Left forelimb (tissue), 1 donor: ENCODE measurements around the gene QARS1.

Experiments used
- DNase-seq: peaks from one replicate; pipeline ENCODE4 v3.0.0-alpha.2; 2018; ENCODE audit warnings: low spot score

QARS1 gene

GRCh38 chr3:49104427-49105291 is at the start of gene QARS1:
QARS1 (minus strand) TSS chr3:49104757; CDS start chr3:49104733, 24 bp downstream.
- DNase-seq: peak; percentile 93

GRCh38 chr3:49153349-49153912 is 48.9 kb upstream of the QARS1 start:
- DNase-seq: no peak

- no peak for DNase-seq
Measured at GRCh38 chr3:49151610-49152009, 47.1 kb upstream of the QARS1 start.

GRCh38 chr3:49148159-49148558 is 43.6 kb upstream of the QARS1 start:
- DNase-seq: no peak

- no peak for DNase-seq
Measured at GRCh38 chr3:49140080-49140479, 35.5 kb upstream of the QARS1 start.

- DNase-seq: no peak
Measured at GRCh38 chr3:49135499-49135898, 30.9 kb upstream of the QARS1 start.

GRCh38 chr3:49134471-49135265 is 30.1 kb upstream of the QARS1 start:
- no peak for DNase-seq

- DNase-seq: peak; percentile 91
Measured at GRCh38 chr3:49133226-49133951, 28.8 kb upstream of the QARS1 start.

GRCh38 chr3:49132437-49133225 is 28.1 kb upstream of the QARS1 start, which contains the start of gene LAMB2:
LAMB2 (minus strand) TSS chr3:49133050; CDS start chr3:49132867, 183 bp downstream.
- peak; percentile 84 for DNase-seq

GRCh38 chr3:49132073-49132436 is 27.5 kb upstream of the QARS1 start:
- no peak for DNase-seq

- DNase-seq: no peak
Measured at GRCh38 chr3:49131576-49131975, 27.0 kb upstream of the QARS1 start.

GRCh38 chr3:49131040-49131439 is 26.5 kb upstream of the QARS1 start:
- DNase-seq: no peak

- no peak for DNase-seq
Measured at GRCh38 chr3:49124991-49125670, 20.6 kb upstream of the QARS1 start.

- no peak for DNase-seq
Measured at GRCh38 chr3:49124203-49124602, 19.6 kb upstream of the QARS1 start.

GRCh38 chr3:49123687-49124086 is 19.1 kb upstream of the QARS1 start:
- no peak for DNase-seq

GRCh38 chr3:49122886-49123545 is 18.5 kb upstream of the QARS1 start:
- no peak for DNase-seq

GRCh38 chr3:49122451-49122850 is 17.9 kb upstream of the QARS1 start:
- no peak for DNase-seq

GRCh38 chr3:49122022-49122421 is 17.5 kb upstream of the QARS1 start:
- no peak for DNase-seq

GRCh38 chr3:49121132-49121736 is 16.7 kb upstream of the QARS1 start:
- no peak for DNase-seq
